Stomach (tissue), 4 donors: ENCODE data around the gene GAP43.

Experiments
- CTCF ChIP-seq, 7 experiments: fragments of 450-650 bp in 4 of 7; fragments of 200-600 bp in 3 of 7; sonication (generic) in 3 of 7; IDR thresholded peaks; one replicate each; pipeline ENCODE4 v1.5.1; 2016 to 2019; ENCODE audit warnings: antibody characterized with exemption in 7 of 7, control low read depth in 2 of 7, mild to moderate bottlenecking in 1 of 7
- POLR2A ChIP-seq, 4 donors: fragments of 450-650 bp; IDR thresholded peaks; one replicate each; pipeline ENCODE4 v1.6.1; 2016; ENCODE audit warnings: antibody characterized with exemption in 4 of 4, control low read depth in 2 of 4, mild to moderate bottlenecking in 1 of 4, moderate library complexity in 1 of 4

DNA sequence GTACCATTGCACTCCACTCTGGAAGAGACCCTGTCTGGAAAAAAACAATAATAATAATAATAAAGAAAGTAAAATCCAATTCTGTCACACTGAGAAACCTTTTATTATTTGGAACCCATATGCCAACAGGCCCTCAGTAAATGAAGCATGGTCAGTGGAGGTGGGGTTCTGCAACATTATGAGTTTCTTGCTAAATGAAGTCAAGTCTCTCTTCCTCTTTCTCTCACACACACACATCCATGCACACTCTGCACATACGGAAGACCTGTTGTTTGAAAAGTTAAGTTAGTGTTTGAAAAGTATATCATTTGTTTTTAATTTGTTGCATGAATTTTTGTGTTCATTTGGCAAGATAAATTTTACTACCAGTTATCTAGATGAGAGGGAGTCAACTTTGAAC lies 27.8 kb downstream of the GAP43 start:
- TF ChIP-seq CTCF (IDR thresholded peaks at IDR 0.05) (no peak), POLR2A (IDR thresholded peaks at IDR 0.05) (no peak)
